ENCODE data around the gene TAF7L. TPM values are rescaled to one million over a fixed set of nuclear protein-coding genes. Genes with fewer than 3 reads are reported as not detected.

Gene TAF7L
- total RNA-seq, 3 donors from 2014 or later: 0.29 to 0.41 TPM; not detected in 1

- no peak for DNase-seq
- intact Hi-C loops (cut with DNase I, micrococcal nuclease): no loop called here
- Histone ChIP-seq H3K36me3 (ENCODE audit: low read depth) (no peaks in the 10 kb centered on the region), H3K9me3 (no peaks in the 10 kb centered on the region), H3K4me1 (ENCODE audit: low read depth) (no peaks in the 10 kb centered on the region), H3K4me3 (no peak overlapping the region)
- no peak for TF ChIP-seq CTCF (IDR thresholded peaks at IDR 0.05)
- no peak for ATAC-seq
Measured at GRCh38 chrX:101276238-101276637, 14.9 kb downstream of the TAF7L start.

GRCh38 chrX:101274198-101274597 lies 16.9 kb downstream of the TAF7L start:
- Histone ChIP-seq H3K9me3 (no peaks in the 10 kb centered on the region), H3K36me3 (ENCODE audit: low read depth) (no peaks in the 10 kb centered on the region), H3K4me1 (ENCODE audit: low read depth) (no peaks in the 10 kb centered on the region), H3K4me3 (no peak overlapping the region)
- ATAC-seq (no peak), DNase-seq (no peak)
- TF ChIP-seq CTCF (IDR thresholded peaks at IDR 0.05): no peak
- intact Hi-C loops (cut with DNase I, micrococcal nuclease): no loop called here

- DNase-seq: no peak
- Histone ChIP-seq H3K4me3 (no peak overlapping the region), H3K9me3 (no peaks in the 10 kb centered on the region), H3K36me3 (ENCODE audit: low read depth) (no peaks in the 10 kb centered on the region), H3K4me1 (ENCODE audit: low read depth) (no peaks in the 10 kb centered on the region)
- ATAC-seq: no peak
- intact Hi-C loops (cut with DNase I, micrococcal nuclease): no loop called here
- no peak for TF ChIP-seq CTCF (IDR thresholded peaks at IDR 0.05)
Measured at GRCh38 chrX:101265869-101266428, 25.2 kb downstream of the TAF7L start.

- H3K4me1 ChIP-seq (ENCODE audit: low read depth): no peaks in the 10 kb centered on the region
- no peaks in the 10 kb centered on the region for H3K9me3 ChIP-seq
- no peak for TF ChIP-seq CTCF (IDR thresholded peaks at IDR 0.05)
- intact Hi-C loops (cut with DNase I, micrococcal nuclease): no loop called here
- ATAC-seq (no peak), DNase-seq (no peak)
- no peak overlapping the region for H3K4me3 ChIP-seq
- H3K36me3 ChIP-seq (ENCODE audit: low read depth): no peaks in the 10 kb centered on the region
Measured at GRCh38 chrX:101263766-101264165, 27.4 kb downstream of the TAF7L start.

GRCh38 chrX:101262590-101262989 lies 28.5 kb downstream of the TAF7L start:
- no peak for TF ChIP-seq CTCF (IDR thresholded peaks at IDR 0.05)
- Histone ChIP-seq H3K36me3 (ENCODE audit: low read depth) (no peaks in the 10 kb centered on the region), H3K4me3 (no peak overlapping the region), H3K9me3 (no peaks in the 10 kb centered on the region), H3K4me1 (ENCODE audit: low read depth) (no peaks in the 10 kb centered on the region)
- intact Hi-C loops (cut with DNase I, micrococcal nuclease): no loop called here
- ATAC-seq (no peak), DNase-seq (no peak)

GRCh38 chrX:101260435-101260834 lies 30.7 kb downstream of the TAF7L start:
- ATAC-seq (peak; percentile 54), DNase-seq (peak in 1 of 3 donors; percentile 2)
- intact Hi-C loops (cut with DNase I, micrococcal nuclease): no loop called here
- Histone ChIP-seq H3K9me3 (no peaks in the 10 kb centered on the region), H3K4me3 (no peak overlapping the region), H3K36me3 (ENCODE audit: low read depth) (no peaks in the 10 kb centered on the region), H3K4me1 (ENCODE audit: low read depth) (no peaks in the 10 kb centered on the region)
- TF ChIP-seq CTCF (IDR thresholded peaks at IDR 0.05): no peak
